GM18951 (cell line): ENCODE data around the gene FUS.
"Not testable (repeated sequence)": the region's sequence is repeated elsewhere in the genome, so short reads cannot be mapped to it uniquely, and the experiment has no call there.

Experiments
- POLR2A ChIP-seq: IDR thresholded peaks from 4 replicates; pipeline ENCODE4 v1.6.1; 2011; ENCODE audit warnings: mild to moderate bottlenecking; ENCODE audit not compliant: insufficient read length, insufficient read depth; ENCODE audit errors: extremely low read depth
- in situ Hi-C: fragments of 300-500 bp; cut with MboI; formaldehyde crosslinking; loops from one replicate; pipeline ENCODE4 v1.12.0; 2022; ENCODE audit warnings: low sequenced_read_pairs, mixed read lengths, inconsistent platforms; ENCODE audit not compliant: unreplicated experiment

The FUS gene

GRCh38 chr16:31196324-31197088 is 16.6 kb downstream of the FUS start:
- in situ Hi-C loops, result no loop called here

GRCh38 chr16:31198207-31198882 is 18.4 kb downstream of the FUS start:
- in situ Hi-C loops, result no loop called here
- no peak for TF ChIP-seq POLR2A

More at GRCh38 chr16:31196324-31197088, 16.6 kb downstream of the FUS start:
- TF ChIP-seq POLR2A, result no peak

GRCh38 chr16:31199430-31200041 is 19.6 kb downstream of the FUS start:
- in situ Hi-C loops, result no loop called here
- TF ChIP-seq POLR2A, result no peak

- in situ Hi-C loops, result not testable (repeated sequence)
Measured at GRCh38 chr16:31200111-31200510, 20.2 kb downstream of the FUS start.

- no peak for TF ChIP-seq POLR2A
- in situ Hi-C loops, result no loop called here
Measured at GRCh38 chr16:31200821-31201568, 21.1 kb downstream of the FUS start.

GRCh38 chr16:31201582-31202413 is 21.9 kb downstream of the FUS start:
- in situ Hi-C loops, result no loop called here
- no peak for TF ChIP-seq POLR2A

- in situ Hi-C loops, result no loop called here
- peak; percentile 58 for TF ChIP-seq POLR2A
Measured at GRCh38 chr16:31202414-31203375, 22.8 kb downstream of the FUS start, which contains the start of gene PYCARD. Gene PYCARD, minus strand, starts transcription at chr16:31202760. Its CDS starts 70 bp downstream, at chr16:31202690.

- in situ Hi-C loops, result no loop called here
- no peak for TF ChIP-seq POLR2A
Measured at GRCh38 chr16:31204871-31205666, 25.1 kb downstream of the FUS start.

GRCh38 chr16:31206776-31207175 is 26.8 kb downstream of the FUS start:
- TF ChIP-seq POLR2A, result no peak
- in situ Hi-C loops, result no loop called here

- in situ Hi-C loops, result no loop called here
- TF ChIP-seq POLR2A, result no peak
Measured at GRCh38 chr16:31213342-31213741, 33.4 kb downstream of the FUS start.
